HPDE6-E6E7 (cell line): ENCODE measurements around the gene GRID2IP.
A peak's percentile ranks its signal among the peaks of the same experiment; 100 is the strongest.
"Not testable (repeated sequence)": the region's sequence is repeated elsewhere in the genome, so short reads cannot be mapped to it uniquely, and the experiment has no call there.

Experiments used
- DNase-seq: peaks from one replicate; pipeline ENCODE4 v3.0.0; 2011; ENCODE audit warnings: missing footprints; ENCODE audit errors: extremely low spot score

The GRID2IP gene

DNA sequence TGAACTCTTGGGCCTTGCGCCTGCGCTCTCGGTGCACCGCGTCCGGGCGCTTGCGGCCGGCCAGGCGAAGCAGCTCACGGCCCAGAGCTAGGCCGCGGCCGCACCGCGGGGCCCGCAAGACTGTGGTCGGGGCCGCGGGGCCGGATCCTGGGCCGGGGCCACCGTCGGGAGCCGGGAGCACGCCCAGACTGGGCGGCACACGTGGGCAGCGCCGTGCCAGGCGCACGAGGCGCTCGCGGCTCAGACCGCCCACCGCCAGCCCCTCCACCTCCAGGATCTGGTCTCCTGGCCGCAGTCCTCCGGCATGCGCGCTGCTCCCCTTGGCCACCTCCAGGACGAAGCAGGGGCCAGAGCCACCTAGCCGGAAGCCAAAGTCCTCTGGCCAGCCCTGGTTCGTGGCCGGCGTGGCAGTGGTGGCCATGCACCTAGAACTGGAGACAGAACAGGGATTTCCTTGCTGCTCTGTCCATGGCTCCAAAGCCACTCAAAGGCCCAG lies at the start of gene GRID2IP:
GRID2IP (minus strand) TSS at position 446 of the 496 bp plus-strand sequence; CDS start at position 421, 25 bp downstream.
- DNase-seq = no peak

GRCh38 chr7:6600093-6600492 lies 48.8 kb upstream of the GRID2IP start:
- no peak for DNase-seq

DNA sequence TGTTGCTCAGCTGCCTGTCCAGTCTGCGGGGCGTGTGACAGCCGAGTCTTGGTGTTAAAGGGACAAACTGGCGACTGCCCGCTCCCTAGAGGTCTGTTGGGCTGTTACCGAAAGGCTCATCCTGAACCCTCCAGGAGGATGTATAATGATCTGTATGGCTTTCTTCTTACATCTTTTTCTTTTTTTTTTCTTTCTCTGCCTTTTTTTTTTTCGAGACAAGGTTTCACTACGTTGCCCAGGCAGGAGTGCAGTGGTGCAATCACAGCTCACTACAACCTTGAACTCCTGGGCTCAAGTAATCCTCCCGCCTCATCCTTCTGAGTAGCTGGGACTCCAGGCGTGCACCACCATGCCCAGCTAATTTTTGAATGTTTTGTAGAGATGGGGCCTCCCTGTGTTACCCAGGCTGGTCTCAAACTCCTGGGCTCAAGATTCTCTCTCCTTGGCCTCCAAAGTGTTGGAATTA lies 39.4 kb upstream of the GRID2IP start:
- DNase-seq = no peak

GRCh38 chr7:6589829-6590644 lies 38.8 kb upstream of the GRID2IP start, which contains the start of gene INTS15:
Gene INTS15 (plus strand): TSS chr7:6590021. CDS start chr7:6590284, 263 bp downstream.
- DNase-seq = peak; percentile 71

- DNase-seq = no peak
These were observed 38.0 kb upstream of the GRID2IP start for GRCh38 chr7:6589151-6589828.

DNA sequence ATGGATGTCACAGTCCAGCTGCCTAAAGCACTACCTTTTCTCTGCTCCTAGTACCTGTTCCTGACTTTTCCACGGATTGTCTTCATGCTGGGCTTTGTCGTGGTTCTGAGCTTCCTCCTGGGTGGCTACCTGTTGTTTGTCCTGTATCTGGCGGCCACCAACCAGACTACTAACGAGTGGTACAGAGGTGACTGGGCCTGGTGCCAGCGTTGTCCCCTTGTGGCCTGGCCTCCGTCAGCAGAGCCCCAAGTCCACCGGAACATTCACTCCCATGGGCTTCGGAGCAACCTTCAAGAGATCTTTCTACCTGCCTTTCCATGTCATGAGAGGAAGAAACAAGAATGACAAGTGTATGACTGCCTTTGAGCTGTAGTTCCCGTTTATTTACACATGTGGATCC lies 37.3 kb upstream of the GRID2IP start:
- no peak for DNase-seq

DNA sequence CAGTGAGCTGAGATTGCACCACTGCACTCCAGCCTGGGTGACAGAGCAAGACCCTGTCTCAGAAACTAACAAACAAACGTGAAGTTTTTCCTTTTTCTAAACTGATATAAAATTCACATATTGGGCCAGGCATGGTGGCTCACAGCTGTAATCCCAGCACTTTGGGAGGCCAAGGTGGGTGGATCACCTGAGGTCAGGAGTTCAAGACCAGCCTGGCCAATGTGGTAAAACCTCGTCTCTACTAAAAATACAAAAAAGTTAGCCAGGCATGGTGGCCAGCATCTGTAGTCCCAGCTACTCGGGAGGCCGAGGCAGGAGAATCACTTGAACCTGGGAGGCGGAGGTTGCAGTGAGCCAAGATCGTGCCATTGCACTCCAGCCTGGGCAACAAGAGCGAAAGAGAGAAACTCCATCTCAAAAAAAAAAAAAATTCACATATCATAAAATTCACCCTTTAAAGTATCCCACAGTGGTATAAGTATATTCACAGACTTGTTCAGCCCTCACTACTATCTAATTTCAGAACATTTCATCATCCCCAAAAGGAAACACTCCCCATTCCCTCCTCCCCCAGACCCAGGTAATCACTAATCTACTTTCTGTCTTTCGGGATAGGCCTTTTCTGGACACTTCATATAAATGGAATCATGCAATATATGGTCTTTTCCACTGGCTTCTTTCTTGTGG lies 34.6 kb upstream of the GRID2IP start:
- not testable (repeated sequence) for DNase-seq

DNA sequence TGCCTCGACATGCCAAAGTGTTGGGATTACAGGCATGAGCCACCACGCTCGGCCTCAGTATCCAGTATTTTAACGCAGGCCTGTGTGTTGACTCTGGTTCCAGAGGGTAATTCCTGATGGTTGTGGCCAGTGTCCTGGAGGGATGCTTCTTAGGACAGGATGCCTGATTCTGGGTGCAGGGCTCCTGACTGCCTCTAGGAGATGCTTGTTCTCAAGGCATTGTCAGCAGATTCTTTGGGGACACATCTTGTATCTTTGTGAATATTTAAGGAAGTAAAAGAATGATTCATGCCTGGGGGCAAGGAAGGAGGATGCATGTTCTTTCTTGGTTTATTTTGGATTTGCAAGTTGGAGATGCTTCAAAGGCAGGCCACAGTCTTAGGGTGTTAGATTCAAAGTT lies 28.2 kb upstream of the GRID2IP start:
- DNase-seq = no peak

GRCh38 chr7:6578114-6579084 lies 27.1 kb upstream of the GRID2IP start:
- DNase-seq = no peak

DNA sequence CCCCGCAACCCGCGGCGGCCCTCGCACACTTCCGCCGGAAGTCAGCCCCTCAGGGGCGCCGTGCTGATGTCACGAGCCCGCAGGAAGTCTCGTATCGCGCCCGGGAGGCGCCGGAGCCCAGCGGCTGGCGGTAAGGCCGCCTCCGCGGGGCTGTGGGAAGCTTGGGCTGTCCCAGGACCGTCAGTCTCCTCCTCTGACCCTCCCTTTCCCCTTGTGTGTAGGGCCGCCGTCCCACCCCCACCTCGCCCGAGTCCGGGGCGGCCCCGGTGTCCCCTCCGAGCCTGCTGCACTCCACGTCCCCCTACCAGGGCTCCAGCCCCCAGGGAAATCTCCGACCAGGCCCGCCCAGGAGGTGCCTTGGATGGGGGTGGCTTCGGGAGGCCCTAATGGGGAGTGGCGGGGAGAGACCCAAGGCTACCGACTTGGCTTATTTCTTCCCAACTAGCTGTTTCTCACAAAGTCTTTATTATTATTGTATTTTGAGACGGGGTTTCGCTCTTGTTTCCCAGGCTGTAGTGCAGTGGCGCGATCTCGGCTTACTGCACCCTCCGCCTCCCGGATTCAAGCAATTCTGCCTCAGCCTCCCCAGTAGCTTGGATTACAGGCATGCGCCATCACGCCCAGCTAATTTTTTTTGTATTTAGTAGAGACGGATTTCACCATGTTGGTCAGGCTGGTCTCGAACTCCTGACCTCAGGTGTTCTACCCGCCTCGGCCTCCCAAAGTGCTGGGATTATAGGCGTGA lies 26.3 kb upstream of the GRID2IP start, which contains the start of gene ZDHHC4:
ZDHHC4 (plus strand) TSS at position 86 of the 745 bp plus-strand sequence. CDS start 3,108 bp downstream, outside the sequence.
- peak; percentile 90 for DNase-seq

DNA sequence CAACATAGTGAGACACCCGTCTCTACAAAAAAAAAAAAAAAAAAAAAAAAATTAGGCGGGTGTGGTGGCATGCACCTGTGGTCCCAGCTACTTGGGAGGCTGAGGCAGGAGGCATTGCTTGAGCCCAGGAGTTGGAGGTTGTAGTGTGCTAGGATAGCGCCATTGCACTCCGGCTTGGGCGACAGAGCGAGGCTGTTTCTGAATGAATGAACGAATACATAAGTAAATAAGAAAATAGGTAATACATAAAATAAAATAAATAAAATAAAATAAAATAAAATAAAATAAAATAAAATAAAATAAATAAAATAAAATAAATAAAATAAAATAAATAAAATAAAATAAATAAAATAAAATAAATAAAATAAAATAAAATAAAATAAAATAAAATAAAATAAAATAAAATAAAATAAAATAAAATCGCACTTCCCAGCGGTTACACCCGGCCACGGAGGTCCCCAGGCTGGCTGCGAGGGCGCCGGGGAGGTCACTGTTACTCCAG lies 25.7 kb upstream of the GRID2IP start:
- DNase-seq = not testable (repeated sequence)

DNA sequence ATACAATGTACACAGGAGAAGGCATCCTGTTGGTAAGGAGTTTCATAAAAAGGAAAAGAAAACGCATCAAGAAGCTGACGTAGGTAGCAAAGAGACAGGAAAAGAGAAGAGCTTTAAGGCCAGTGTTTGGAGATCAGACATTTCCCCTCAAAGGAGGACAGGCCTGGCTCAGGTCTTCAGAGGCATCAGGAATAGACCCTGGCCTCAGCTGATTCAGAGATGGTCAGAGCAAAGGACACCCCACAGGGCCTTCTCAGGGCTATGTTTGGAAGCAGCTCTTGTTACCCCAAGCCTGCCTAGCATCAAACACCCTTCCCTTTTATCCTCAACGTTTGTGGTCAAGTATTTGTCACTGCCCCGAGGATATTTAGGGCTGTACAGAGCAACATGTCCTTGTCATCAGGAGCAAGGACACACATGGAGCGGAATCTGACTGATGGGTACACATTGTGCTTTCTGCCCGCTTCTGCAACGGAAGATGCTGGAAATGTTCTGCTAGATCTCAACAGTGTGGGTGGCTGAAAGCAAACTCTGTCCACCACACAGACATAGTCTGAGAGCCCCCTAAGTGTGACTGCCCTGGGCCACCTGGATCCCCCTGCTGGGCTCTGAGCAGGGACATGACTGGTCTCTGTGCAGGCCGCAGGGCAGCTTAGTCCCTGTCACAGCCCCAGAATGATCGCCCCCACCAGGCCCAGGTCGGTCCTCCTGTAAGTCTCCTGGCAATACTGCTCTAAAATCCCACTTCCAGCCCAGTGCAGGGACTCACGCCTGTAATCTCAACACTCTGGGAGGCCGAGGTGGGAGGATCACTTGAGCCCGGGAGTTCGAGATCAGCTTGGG lies 25.0 kb upstream of the GRID2IP start:
- no peak for DNase-seq

DNA sequence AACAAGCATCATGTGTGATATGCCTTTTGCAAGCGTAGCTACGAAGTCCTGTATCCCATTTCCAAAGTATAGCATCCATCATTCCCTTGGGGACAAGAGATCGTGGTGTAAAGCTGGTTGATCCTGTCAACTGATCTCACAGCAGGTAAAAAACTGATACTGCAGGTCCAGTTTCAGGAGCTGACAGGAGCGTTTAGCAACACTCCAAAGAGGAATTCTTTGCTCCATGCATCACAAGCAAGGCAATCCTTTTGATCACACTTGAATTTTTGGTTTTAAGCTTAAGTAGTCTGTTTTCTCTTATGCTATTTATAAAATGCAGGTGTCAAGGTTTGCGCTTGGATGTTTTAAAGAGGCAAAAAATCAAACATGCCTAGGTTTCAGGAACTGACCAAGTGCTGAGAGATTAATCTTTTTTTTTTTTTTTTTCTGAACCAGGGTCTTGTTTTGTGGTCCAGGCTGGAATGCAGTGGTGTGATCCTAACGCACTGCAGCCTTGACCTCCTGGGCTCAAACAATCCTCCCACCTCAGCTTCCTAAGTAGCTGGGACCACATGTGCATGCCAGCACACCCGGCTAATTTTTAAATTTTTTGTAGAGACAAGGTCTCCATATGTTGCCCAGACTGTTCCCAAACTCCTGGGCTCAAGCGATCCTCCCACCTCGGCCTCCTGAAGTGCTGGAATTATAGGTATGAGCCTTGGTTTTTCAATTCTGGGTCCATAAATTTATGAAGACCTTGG lies 24.2 kb upstream of the GRID2IP start:
- no peak for DNase-seq

- DNase-seq = no peak
These were observed 20.0 kb upstream of the GRID2IP start for GRCh38 chr7:6571160-6571779.

DNA sequence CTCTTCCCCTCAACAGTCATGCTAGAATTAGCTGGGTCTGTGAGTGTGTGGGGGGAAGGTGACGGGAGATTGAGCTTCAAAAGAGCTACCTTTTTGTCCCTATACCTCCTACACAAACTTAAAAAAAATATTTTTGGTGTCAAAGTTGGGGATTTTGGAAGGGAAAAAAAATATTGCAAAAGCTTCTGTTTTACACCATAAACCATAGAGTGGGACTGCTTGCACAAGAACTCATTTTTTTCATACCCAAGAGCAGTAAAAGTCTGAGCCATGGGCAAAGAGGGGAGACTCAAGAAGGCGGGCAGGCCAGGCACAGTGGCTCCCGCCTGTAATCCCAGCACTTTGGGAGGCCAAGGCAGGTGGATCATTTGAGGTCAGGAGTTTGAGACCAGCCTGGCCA lies 16.6 kb upstream of the GRID2IP start:
- no peak for DNase-seq

DNA sequence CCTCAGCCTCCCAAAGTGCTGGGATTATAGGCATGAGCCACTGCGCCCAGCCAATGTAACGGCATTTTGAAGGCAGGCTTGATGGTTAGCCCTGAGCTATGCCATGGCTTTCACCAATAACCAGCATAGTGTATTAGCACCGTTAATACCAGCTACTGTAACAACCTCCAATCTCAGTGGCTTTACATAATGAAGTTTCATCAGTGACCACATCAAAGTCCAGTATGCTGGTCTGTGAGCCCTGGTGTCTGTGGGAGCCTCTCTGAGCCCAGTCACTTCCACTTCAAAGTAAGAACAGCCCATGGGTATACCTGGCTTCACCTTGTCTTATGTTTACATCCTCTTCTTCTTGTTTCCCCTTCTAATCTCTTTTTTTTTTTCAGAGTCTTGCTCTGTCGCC lies 14.4 kb upstream of the GRID2IP start:
- no peak for DNase-seq

GRCh38 chr7:6563936-6564770 lies 12.9 kb upstream of the GRID2IP start:
- DNase-seq = no peak
